Suprapubic skin (tissue), 3 donors: ENCODE results near the gene CA9.

ENCODE experiments used
- CTCF ChIP-seq, 2 donors: fragments of 200-600 bp in 1 of 2; fragments of 450-650 bp in 1 of 2; sonication (generic) in 1 of 2; IDR thresholded peaks; one replicate each; pipeline ENCODE4 v1.5.1; 2016 to 2019; ENCODE audit warnings: antibody characterized with exemption in 2 of 2, mild to moderate bottlenecking in 1 of 2, moderate library complexity in 1 of 2
- POLR2AphosphoS5 ChIP-seq, 3 donors: sonication (generic); formaldehyde crosslinking; IDR thresholded peaks; one replicate each; pipeline ENCODE4 v1.6.1; 2017; ENCODE audit warnings: antibody characterized with exemption in 3 of 3

DNA sequence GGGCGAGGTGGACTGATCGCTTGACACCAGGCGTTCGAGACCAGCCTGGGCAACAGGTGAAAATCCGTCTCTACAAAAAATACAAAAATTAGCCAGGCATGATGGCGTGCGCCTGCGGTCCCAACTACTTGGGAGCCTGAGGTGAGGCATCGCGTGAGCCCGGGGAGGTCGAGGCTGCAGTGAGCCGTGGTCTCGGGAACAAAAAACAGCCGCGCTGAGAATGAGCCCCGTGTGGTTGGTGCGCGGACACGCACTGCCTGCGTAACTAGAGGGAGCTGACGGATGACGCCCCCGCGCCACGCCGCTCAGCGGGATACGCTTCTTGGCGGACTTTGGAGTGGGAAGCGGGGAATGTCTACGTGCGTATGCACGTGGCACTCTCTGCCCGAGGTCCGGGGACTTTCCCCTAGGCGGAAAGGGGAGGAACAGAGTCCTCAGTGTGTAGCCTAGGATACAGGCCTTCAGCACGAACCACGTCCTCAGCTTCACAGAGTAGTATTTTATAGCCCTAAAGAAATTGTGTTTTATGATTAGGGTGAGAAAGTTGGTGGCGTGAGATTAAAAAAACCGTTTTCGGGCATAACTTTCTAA lies 16.1 kb upstream of the CA9 start, which contains the start of gene RMRP:
- TF ChIP-seq CTCF (IDR thresholded peaks at IDR 0.05) (peak in 1 of 2 donors; percentile 37), POLR2AphosphoS5 (IDR thresholded peaks at IDR 0.05) (peak in 2 of 3 donors; percentile 66 to 97)
